PC-3 (cell line): Measurements from ENCODE around the gene CLDN16. TPM values are rescaled to one million over a fixed set of nuclear protein-coding genes. Genes with fewer than 3 reads are reported as not detected.

Experiments used
- ATAC-seq: fragments of 200-7000 bp; cut with Tn5 transposase; 2 replicates; pipeline ENCODE4 v1.9.1; 2020; ENCODE audit warnings: mild to moderate bottlenecking, moderate library complexity
- BruUV-seq: library from RNA; stranded (reverse); fragments of 400-500 nt; replicated peaks from 2 replicates; lab custom pipeline; 2021; lab: Mats Ljungman, UMichigan
- CTCF ChIA-PET: fragments of 300-600 bp; sonication (Branson Sonifier 250); formaldehyde crosslinking; loops from one replicate; lab custom pipeline; 2022; ENCODE audit warnings: antibody characterized with exemption; lab: Charles Lee
- POLR2A ChIA-PET: fragments of 300-600 bp; sonication (Branson Sonifier 250); formaldehyde crosslinking; loops from one replicate; lab custom pipeline; 2022; ENCODE audit warnings: antibody characterized with exemption; ENCODE audit not compliant: unreplicated experiment; lab: Charles Lee
- DNase-seq: peaks from one replicate; pipeline ENCODE4 v3.0.0-alpha.2; 2015
- H2AFZ ChIP-seq: fragments of 300-600 bp; sonication (generic); 2 replicates; pipeline ENCODE4 v1.6.0; 2016; ENCODE audit warnings: antibody characterized with exemption, low read length
- H3F3A ChIP-seq: fragments of 300-600 bp; sonication (generic); one replicate; pipeline ENCODE4 v1.6.0; 2017; ENCODE audit warnings: antibody characterized with exemption, low read length, control low read depth, mild to moderate bottlenecking; ENCODE audit not compliant: unreplicated experiment
- H3K27ac ChIP-seq: fragments of 300-600 bp; sonication (generic); 2 replicates; pipeline ENCODE4 v1.5.1; 2016; ENCODE audit warnings: mild to moderate bottlenecking, low read length
- H3K27me3 ChIP-seq: fragments of 300-600 bp; sonication (generic); 2 replicates; pipeline ENCODE4 v1.6.1; 2016; ENCODE audit warnings: low read length, mixed read lengths
- H3K36me3 ChIP-seq: fragments of 300-600 bp; sonication (generic); 2 replicates; pipeline ENCODE4 v1.6.1; 2016; ENCODE audit warnings: low read depth, mixed run types, low read length, mixed read lengths
- H3K4me1 ChIP-seq: fragments of 300-600 bp; sonication (generic); 2 replicates; pipeline ENCODE4 v1.5.1; 2016; ENCODE audit warnings: low read length; ENCODE audit not compliant: insufficient read depth
- H3K4me2 ChIP-seq: fragments of 300-600 bp; sonication (generic); 2 replicates; pipeline ENCODE4 v1.6.0; 2016; ENCODE audit warnings: low read length
- H3K4me3 ChIP-seq: fragments of 300-600 bp; sonication (generic); 2 replicates; pipeline ENCODE4 v1.5.1; 2016; ENCODE audit warnings: mild to moderate bottlenecking, low read length, mixed read lengths
- H3K79me2 ChIP-seq: fragments of 300-600 bp; sonication (generic); 2 replicates; pipeline ENCODE4 v1.6.1; 2017; ENCODE audit warnings: low read length, mixed read lengths
- H3K9ac ChIP-seq: fragments of 300-600 bp; sonication (generic); 2 replicates; pipeline ENCODE4 v1.6.0; 2016; ENCODE audit warnings: mild to moderate bottlenecking, low read length
- H3K9me2 ChIP-seq: fragments of 300-600 bp; sonication (generic); replicated peaks from 2 replicates; pipeline ENCODE4 v1.6.1; 2016; ENCODE audit warnings: mixed run types, low read length, mixed read lengths
- H3K9me3 ChIP-seq: fragments of 300-600 bp; sonication (generic); 2 replicates; pipeline ENCODE4 v1.6.1; 2016; ENCODE audit warnings: low read length, mixed read lengths
- H4K20me1 ChIP-seq: fragments of 300-600 bp; sonication (generic); 2 replicates; pipeline ENCODE4 v1.6.1; 2016; ENCODE audit warnings: low read length, mixed read lengths
- EZH2 ChIP-seq: fragments of 300-600 bp; sonication (generic); IDR thresholded peaks from one replicate; pipeline ENCODE4 v1.6.1; 2017; ENCODE audit warnings: antibody characterized with exemption, mild to moderate bottlenecking, low read length; ENCODE audit not compliant: unreplicated experiment
- EZH2phosphoT487 ChIP-seq: fragments of 300-600 bp; sonication (generic); IDR thresholded peaks from 2 replicates; pipeline ENCODE4 v1.6.1; 2018; ENCODE audit warnings: mild to moderate bottlenecking, antibody characterized with exemption, low read length, borderline replicate concordance
- intact Hi-C: fragments of 100-400 bp; cut with micrococcal nuclease; formaldehyde crosslinking; loops from 2 replicates; pipeline ENCODE4 v1.9.0; 2023
- total RNA-seq: library from RNA; depleted of rRNA; stranded (reverse); fragments of >200 nt; gene quantifications from 2 replicates; pipeline ENCODE4 v1.2.3, GENCODE V29; 2014
- TF ChIP-seq, protein P1 (sequence below): fragments of 300-600 bp; sonication (generic); conservative IDR thresholded peaks from 2 replicates; pipeline ENCODE4 v1.5.1; 2017; ENCODE audit warnings: antibody characterized with exemption, low read depth, mild to moderate bottlenecking, low read length

The CLDN16 gene
- total RNA-seq, 1 experiment from 2014 or later, result not detected

DNA sequence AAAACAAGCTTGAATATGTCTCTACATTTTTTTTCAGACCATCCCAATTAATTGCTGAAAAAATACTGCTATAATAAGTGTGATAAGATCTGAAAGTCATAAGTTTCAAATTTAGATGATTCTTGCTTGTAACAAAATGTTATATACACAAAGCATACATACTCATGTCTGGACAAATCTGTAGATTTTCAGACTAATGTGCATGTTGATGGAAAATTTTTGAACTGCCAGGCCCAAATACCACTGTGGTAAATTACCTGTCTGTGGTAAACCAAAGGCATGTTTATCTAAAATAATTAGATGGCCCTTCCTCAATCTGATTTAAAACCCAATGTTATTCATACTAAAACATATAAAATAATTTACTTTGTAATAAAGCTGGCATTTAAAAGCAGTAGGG, 31.7 kb upstream of the CLDN16 start:
- Histone ChIP-seq H3K9ac (no peak overlapping the region), H3K9me2 (no peaks in the 10 kb centered on the region), H3K4me1 (peaks cover 5% of the 10 kb centered on the region; the same call in 1 of the 2 replicates), H3K79me2 (no peaks in the 10 kb centered on the region), H3K27ac (no peak overlapping the region), H4K20me1 (no peaks in the 10 kb centered on the region), H3K36me3 (no peaks in the 10 kb centered on the region), H3K27me3 (no peaks in the 10 kb centered on the region), H3F3A (no peaks in the 10 kb centered on the region), H3K9me3 (no peaks in the 10 kb centered on the region), H2AFZ (no peak overlapping the region), H3K4me2 (no peak overlapping the region), H3K4me3 (no peak overlapping the region)
- no TSS peak for BruUV-seq
- no peak for ATAC-seq
- no peak for DNase-seq
- intact Hi-C loops, result no loop called here
- TF ChIP-seq, protein P1, sequence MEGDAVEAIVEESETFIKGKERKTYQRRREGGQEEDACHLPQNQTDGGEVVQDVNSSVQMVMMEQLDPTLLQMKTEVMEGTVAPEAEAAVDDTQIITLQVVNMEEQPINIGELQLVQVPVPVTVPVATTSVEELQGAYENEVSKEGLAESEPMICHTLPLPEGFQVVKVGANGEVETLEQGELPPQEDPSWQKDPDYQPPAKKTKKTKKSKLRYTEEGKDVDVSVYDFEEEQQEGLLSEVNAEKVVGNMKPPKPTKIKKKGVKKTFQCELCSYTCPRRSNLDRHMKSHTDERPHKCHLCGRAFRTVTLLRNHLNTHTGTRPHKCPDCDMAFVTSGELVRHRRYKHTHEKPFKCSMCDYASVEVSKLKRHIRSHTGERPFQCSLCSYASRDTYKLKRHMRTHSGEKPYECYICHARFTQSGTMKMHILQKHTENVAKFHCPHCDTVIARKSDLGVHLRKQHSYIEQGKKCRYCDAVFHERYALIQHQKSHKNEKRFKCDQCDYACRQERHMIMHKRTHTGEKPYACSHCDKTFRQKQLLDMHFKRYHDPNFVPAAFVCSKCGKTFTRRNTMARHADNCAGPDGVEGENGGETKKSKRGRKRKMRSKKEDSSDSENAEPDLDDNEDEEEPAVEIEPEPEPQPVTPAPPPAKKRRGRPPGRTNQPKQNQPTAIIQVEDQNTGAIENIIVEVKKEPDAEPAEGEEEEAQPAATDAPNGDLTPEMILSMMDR, result no peak
- TF ChIP-seq EZH2 (no peak), EZH2phosphoT487 (no peak)
- CTCF ChIA-PET, result no interaction called here
- POLR2A ChIA-PET, result interaction anchor here (0.6 kb wide), 1 partner anchor 987 kb away, joined by 5 read pairs; no protein-coding TSS in a partner anchor

DNA sequence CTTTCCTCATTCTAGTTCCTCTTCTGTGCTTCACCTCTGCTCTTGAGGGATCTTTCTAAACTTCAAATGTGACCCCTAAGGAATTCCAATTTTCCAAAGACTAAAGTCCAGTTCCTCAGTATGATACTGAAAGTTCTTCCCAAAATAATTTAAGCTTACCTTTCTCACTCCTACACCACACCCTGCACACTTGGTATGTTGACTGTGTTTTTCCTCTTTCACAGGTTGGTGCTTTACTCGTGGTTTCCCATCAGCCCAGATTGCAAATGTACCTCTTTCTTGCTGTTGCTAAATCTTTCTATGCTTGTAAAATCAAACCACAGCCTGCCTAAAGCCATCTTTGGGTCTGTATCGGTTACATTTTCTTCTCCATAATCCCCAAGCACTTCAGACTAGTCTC, 30.5 kb upstream of the CLDN16 start:
- BruUV-seq, result no TSS peak
- ATAC-seq (no peak), DNase-seq (no peak)
- Histone ChIP-seq H3F3A (no peaks in the 10 kb centered on the region), H3K27ac (no peak overlapping the region), H3K27me3 (no peaks in the 10 kb centered on the region), H3K4me3 (no peak overlapping the region), H3K4me2 (no peak overlapping the region), H3K9ac (no peak overlapping the region), H3K79me2 (no peaks in the 10 kb centered on the region), H3K36me3 (no peaks in the 10 kb centered on the region), H2AFZ (peak overlapping the region; percentile 27), H3K4me1 (peaks cover 5% of the 10 kb centered on the region; the same call in 1 of the 2 replicates), H3K9me2 (no peaks in the 10 kb centered on the region), H4K20me1 (no peaks in the 10 kb centered on the region), H3K9me3 (no peaks in the 10 kb centered on the region)
- intact Hi-C loops, result no loop called here
- TF ChIP-seq, protein P1, result no peak
- TF ChIP-seq EZH2 (no peak), EZH2phosphoT487 (no peak)
- ChIA-PET CTCF (no interaction called here), POLR2A (no interaction called here)

DNA sequence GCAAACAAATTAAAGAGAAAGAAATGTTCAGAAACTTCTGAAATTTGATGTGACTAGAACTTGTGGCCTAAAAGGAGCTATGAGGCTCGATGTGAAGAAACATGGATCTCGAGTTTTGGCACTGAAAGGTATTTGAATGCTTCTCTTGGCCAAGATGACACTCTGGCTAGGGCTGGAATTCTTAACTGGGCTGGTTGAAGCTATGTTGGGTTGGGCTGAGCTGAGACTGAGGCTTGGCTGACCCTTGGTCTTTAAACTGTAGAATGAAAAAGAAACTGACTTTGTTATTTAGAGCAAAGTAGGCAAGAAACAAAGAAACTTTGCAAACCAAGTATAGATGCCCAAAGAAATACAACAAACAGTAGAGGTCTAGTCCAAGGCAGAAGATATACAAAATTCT, 28.1 kb upstream of the CLDN16 start:
- POLR2A ChIA-PET, result no interaction called here
- Histone ChIP-seq H2AFZ (no peak overlapping the region), H3K79me2 (no peaks in the 10 kb centered on the region), H3K27ac (no peak overlapping the region), H3K27me3 (no peaks in the 10 kb centered on the region), H3K4me2 (no peak overlapping the region), H4K20me1 (no peaks in the 10 kb centered on the region), H3K9ac (no peak overlapping the region), H3K9me2 (no peaks in the 10 kb centered on the region), H3K36me3 (no peaks in the 10 kb centered on the region), H3K4me3 (no peak overlapping the region), H3K4me1 (peaks cover 5% of the 10 kb centered on the region; the same call in 1 of the 2 replicates), H3K9me3 (no peaks in the 10 kb centered on the region), H3F3A (no peaks in the 10 kb centered on the region)
- intact Hi-C loops, result no loop called here
- BruUV-seq, result no TSS peak
- CTCF ChIA-PET, result no interaction called here
- TF ChIP-seq EZH2 (no peak), EZH2phosphoT487 (no peak)
- TF ChIP-seq, protein P1, result no peak
- DNase-seq (no peak), ATAC-seq (no peak)
